Dermis blood vessel endothelial cell (primary cell): ENCODE data around the gene TMEM259. TPM values are rescaled to one million over a fixed set of nuclear protein-coding genes. Genes with fewer than 3 reads are reported as not detected.

Source experiments
- DNase-seq: peaks from one replicate; pipeline ENCODE4 v3.0.0; 2010
- total RNA-seq: library from RNA; depleted of rRNA; stranded (reverse); fragments of >200 nt; gene quantifications from 2 replicates; pipeline ENCODE4 v1.2.3, GENCODE V29; 2014

The TMEM259 gene
- total RNA-seq, 1 donor from 2014 or later, result 67.2 TPM

DNA sequence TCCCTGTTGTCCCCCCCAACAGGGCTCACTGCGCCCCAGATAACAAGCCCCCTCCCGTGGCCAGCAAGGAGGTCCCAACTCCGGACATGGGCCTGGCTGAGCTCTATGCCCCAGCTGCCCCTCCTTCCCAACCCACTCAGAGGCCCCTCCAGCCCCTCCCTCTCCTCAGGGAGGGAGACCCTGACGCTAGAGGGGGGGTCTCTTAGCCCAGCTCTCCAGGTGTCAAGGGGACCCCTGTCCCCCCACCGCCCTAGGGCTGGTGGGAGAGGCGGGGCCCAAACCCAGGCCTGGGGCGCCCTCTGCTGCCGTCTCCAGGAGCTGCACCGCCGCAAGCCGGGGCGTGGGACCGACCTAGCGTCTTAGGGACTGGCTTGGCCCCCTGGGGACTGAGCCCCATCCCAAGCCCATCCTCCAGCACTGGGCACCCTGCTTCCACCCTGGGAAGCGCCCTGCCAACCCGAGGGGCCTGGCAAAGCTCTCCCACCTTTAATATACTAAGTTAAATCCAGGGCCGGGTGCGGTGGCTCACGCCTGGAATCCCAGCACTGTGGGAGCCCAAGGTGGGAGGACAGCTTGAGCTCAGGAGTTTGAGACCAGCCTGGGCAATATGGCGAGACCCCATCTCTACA, 19.3 kb downstream of the TMEM259 start:
- peak; percentile 63 for DNase-seq

DNA sequence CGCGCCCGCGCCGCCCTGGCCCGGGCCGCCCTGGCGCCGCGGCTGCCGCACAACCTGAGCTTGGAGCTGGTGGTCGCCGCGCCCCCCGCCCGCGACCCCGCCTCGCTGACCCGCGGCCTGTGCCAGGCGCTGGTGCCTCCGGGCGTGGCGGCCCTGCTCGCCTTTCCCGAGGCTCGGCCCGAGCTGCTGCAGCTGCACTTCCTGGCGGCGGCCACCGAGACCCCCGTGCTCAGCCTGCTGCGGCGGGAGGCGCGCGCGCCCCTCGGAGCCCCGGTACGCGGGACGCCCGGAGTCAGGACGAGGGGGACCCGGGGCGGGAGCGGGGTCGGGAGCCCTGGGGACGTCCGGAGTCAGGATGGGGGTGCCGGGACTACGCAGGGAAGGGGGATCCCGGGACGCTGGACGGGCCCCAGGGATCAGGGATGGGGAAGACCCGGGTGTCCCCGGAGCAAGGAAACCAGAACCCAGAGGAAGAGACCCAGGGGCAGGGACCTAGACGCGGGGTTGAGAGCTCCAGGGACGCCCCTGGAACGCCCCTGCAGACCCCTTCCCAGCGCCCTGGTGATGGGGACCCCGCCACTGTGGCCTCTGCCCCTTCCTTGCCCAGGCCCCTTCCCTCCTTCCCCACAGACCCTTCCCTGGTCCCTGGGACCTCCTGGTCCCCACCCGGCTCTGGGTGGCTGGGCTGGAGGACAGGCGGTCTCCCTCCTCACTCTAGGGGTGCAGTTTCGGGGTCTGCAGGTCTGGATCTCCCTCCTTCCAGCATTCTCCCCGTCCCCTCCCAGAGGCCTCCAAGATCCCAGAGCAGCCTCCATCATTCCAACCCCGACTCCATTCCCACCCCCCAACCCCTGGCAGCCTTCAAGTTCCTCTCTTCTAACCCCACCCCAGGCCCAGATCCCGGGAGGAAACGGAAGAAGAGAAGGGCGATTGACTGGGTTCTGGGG, 20.1 kb downstream of the TMEM259 start:
- no peak for DNase-seq

DNA sequence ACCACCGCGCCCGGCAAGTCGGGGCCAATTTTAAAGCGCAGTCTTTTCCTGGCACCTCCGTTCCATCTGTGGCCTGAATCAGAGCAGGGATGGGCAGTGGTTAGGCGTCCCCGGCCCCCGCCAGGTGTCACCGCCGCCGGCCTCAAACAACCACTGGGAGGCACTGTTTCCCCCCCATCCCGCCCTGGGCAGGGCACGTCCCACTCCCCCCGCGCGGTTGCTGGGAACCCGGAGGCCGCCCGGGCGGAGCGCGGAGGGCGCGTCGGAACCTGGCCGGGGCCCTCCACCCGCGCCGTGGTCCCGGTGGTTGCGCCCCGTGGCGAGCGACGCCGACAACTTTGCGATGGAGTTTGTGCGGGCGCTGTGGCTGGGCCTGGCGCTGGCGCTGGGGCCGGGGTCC, 20.8 kb downstream of the TMEM259 start, which contains the start of gene GRIN3B:
GRIN3B (plus strand) TSS at position 325 of the 400 bp plus-strand sequence; CDS start at position 344, 19 bp downstream.
- peak; percentile 61 for DNase-seq

DNA sequence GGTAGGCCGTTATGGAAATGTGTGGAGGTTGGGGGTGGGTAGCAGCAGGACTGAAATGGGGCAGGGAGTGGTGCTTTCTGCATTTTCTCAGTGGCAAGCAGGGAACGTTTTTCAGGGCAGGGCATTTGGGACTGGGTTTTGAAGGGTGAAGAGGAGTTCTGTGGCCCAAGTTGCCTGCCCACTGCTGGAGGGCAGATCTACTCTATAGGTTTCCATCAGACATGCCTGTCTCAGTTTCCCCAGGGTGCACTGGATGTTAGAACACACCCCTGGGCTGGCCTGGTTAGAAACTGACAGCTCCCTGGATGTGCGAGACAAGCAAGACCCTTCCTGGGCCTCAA, 21.6 kb downstream of the TMEM259 start:
- DNase-seq, result no peak

DNA sequence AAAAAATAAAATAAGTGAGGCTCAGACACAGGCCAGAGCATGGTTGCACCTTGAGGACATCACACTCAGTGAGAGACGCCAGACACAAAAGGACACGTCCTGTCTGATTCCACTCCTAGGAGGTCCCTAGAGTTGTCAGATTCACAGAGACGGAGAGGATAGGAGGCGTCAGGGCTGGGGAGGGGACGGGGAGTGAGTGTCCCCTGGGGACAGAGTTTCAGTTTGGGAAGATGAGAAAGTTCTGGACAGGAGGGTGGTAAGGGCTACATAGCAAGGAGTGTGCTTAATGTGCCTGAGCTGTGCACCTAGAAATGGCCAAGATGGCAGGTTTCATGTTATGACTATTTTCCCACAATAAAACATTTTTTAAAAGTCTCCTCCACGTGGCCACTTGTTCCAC, 22.9 kb downstream of the TMEM259 start:
- DNase-seq, result no peak

DNA sequence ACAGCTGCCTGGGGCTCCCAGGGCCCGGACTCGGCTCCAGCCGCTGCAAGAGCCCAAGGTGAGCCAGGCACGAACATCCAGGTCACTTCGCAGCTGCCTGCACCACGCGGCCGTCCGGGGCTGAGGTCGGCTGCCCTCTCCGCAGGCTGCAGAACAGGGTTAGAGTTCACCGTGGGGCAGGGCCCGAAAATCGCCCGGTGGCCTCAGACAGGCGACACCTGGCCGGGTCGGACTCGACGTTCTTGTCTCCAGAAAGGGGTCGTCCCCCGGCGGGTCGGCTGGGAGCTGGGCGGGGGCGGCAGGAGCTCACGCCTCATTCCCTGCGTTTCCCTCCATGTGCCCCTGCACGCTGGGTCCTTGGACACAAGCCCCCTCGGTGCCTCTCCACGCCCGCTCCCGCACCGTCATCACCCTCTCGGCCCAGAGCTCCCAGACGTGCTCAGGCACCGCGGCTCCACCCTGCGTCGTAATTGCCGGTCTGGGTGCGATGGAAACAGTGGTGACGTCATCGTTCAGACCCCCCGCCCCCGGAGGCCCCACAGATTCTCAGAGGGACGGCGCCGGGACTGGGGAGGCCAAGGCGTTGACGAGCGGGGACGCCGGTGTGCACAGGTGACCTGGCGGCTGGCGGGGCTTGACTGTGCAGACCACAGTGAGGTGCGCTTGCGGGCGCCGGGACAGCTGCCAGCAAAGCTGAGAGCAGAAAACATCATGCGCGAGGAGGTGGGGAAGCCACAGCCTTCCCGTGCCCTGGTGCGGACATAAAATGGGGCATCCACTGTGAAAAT, 24.7 kb downstream of the TMEM259 start:
- peak; percentile 53 for DNase-seq

DNA sequence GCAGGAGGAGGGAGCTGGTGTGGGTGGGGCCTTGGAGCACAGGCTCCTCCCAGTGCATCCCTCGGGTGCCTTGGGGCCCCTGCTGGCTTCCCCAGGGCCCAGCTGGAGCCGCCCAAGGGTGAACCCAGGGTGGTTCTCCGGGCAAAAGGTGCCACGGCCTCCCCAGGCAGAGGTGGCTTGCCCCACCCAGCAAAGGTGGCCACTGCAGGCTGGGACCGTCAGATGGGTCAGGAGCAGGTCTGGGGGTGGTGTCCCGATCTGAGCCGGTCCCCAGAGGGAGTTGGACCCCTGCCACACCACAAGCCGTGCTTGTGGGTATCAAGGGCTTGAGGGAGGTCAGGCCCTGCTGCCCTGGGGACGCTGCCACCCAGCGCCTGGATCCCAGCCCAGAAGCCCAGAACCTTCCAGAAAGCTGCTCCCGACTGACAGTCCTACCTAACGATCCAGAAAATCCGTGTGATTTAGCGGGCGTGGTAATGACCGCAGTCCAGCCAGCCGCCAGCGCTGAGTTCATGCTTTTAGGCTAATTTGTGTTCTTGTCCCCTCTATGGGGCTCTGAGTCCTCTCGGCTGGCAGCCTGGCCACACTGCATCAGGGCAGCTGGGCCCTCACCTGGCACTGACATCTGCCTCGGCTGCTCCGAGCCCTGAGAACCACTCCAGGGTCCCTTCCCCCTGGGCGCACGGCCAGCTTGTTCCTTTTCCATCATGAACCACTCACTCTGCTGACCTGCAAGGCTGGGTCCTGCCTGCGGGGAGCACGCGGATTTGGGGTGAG, 25.7 kb downstream of the TMEM259 start:
- DNase-seq, result no peak

DNA sequence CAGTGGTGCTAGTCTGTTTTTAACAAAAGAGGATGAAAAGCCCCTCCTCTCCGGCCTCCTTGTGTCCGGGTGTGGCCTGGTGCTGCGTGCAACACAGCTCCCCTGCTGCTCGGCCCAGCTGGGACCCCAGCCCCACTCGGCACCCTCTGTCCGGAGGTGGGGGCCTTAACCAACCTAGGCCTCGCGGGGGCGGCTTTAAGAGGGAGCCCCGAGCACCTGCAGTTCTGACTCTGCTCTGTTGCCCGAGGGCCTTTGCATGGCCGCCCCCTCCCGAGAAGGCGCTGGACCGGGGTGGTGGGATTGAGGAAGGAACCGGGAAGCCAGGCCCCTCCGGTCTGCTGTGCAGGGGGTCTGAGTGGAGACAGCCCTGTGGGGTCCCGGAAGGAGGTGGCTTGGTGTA, 26.4 kb downstream of the TMEM259 start:
- DNase-seq, result no peak

DNA sequence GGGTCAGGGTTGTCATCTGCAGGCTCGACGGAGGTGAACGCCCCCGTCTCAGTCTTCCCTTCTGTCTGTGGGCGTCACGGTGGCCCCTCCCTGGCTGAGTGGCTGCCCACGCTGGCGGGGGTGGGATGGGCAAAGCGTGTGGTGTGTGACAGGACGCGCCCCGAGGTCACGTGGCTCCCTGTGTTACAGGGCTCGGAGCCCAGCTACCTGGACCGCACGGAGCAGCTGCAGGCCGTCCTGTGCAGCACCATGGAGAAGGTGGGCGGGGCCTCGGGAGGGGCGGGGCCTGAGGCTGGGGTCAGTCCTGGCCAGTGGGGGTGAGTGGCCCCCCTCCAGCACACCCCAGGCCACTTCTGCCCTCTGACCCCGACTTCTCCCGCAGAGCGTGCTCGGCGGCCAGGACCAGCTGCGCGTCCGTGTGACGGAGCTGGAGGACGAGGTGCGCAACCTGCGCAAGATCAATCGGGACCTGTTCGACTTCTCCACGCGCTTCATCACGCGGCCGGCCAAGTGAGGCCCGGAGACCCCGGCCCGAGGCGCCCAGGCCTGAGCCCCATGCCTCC, 27.0 kb downstream of the TMEM259 start:
- DNase-seq, result no peak

DNA sequence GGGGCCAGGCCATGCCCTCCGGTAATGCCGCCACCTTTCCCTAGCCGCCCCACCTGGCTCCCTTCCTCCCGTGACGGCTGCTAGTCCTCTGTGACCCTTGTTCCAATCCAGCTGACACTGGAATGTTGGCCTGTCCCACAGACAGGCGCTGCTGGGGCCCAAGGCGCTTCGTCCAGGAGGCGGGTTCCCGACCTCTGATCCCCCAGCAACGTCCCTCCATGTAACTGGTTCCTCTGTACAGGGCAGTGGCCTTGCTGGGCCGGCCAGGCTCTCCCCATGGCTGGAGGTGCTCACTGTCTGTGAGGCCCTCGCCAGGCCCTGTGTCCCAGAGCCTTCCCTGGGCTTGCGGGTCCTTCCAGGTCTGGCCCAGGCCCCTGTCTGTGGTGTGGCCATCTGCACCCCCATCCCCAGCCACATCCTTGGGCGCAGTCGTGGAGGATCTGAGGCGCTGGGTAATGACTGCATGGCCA, 27.5 kb downstream of the TMEM259 start:
- no peak for DNase-seq

DNA sequence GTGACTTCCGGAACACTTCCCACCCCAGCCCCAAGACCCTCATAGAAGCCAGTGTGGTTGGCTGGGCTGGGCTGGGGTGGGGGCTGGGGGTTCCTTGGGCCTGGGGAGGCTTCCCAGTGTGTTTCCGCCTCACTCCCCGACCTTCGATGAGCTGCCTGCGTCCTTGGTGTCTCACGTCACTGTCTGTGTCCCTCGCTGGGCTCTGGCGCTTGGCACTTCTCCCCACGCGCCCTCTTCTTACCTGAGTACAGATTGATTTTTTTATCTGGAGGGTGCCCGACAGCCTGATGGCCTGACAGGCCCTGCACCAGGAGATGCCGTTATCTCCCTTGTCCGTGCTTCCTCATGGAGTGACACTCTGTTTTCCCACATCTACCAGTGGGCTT, 28.3 kb downstream of the TMEM259 start:
- no peak for DNase-seq

DNA sequence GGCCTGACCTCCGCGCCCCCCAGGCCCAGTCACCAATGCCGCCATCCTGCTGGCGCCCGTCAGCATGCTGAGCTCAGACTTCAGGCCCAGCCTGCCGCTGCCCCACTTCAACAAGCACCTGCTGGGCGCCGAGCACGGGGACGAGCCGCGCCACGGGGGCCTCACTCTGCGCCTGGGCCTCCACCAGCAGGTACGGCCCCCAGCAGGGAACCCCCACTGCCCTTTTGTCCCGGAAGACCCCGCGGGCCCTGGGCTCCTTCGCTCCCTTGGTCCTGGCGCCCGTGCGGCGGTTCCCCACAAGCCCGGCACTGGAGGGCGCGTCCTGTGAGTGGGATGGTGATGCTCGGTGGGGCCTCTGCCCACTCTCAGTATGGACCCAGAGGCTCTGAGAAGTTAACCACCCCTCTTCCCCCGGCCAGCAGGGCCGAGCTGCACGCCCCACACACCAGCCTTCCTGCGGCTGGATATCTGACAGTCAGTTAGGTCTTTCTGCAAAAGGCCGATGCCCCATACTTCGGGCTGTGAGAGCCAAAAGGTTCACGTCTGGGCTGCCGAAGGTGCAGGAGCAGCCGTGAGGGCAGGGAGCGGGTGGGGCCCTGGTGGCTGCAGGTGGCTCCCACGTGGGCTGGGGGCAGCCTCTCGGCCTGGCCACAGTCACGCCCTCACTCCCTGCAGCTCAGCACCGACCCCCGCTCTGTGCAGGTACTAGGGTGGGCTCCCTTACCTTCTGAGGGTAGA, 28.8 kb downstream of the TMEM259 start:
- DNase-seq, result no peak

DNA sequence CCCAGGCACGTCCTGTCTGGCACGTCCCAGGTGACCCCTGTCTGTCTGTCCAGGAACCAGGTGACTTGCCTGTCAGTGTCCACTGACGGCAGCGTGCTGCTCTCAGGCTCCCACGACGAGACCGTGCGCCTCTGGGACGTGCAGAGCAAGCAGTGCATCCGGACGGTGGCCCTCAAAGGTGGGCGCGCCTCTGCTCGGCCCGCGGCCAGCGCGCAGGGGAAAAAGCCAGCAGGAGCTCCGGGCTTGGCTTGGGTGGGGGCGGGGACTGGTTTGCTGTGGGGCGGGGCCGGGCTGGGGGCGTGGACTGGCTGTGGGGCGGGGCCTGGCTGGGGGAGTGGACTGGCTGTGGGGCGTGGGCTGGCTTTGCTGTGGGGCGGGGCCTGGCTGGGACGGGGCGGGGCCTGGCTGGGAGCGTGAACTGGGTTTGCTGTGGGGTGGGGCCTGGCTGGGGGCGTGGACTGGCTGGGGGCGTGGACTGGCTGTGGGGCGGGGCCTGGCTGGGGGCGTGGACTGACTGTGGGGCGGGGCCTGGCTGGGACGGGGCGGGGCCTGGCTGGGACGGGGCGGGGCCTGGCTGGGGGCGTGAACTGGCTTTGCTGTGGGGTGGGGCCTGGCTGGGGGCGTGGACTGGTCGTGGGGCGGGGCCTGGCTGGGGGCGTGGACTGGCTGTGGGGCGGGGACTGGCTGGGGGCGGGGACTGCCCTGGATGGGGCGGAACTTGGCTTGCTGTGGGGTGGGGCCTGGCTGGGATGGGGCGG, 29.6 kb downstream of the TMEM259 start:
- peak; percentile 72 for DNase-seq

DNA sequence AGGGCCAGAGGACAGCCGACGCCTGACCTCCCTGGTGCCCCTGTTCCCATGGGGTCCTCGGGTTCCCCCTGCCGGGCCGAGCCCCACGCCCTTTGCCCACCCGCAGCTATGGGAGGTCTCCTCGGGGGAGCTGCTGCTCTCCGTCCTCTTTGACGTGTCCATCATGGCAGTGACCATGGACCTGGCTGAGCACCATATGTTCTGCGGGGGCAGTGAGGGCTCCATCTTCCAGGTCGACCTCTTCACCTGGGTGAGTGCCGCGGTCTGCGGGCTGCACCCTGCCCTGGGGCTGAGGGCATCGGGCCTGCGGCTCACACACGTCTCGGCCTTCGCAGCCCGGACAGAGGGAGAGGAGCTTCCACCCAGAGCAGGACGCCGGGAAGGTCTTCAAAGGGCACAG, 30.2 kb downstream of the TMEM259 start:
- no peak for DNase-seq

DNA sequence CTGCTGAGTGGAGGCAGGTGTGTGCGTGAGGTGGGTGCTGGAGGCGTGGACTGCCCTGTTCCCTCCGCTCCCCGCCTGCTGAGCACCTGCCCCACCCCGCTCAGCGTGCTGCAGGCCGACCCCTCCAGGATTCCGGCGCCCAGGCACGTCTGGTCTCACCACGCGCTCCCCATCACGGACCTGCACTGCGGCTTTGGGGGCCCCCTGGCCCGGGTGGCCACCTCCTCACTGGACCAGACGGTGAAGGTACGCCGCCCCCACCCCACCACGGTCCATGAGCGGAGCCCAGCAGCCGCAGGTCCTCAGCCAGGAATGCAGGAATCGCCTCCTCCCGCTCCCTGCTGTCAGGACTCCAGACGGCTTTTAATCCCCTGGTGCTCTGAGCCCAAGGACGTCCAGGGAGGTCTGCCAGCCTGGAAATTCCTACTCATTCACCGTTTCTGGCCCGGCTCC, 30.8 kb downstream of the TMEM259 start:
- DNase-seq, result no peak

DNA sequence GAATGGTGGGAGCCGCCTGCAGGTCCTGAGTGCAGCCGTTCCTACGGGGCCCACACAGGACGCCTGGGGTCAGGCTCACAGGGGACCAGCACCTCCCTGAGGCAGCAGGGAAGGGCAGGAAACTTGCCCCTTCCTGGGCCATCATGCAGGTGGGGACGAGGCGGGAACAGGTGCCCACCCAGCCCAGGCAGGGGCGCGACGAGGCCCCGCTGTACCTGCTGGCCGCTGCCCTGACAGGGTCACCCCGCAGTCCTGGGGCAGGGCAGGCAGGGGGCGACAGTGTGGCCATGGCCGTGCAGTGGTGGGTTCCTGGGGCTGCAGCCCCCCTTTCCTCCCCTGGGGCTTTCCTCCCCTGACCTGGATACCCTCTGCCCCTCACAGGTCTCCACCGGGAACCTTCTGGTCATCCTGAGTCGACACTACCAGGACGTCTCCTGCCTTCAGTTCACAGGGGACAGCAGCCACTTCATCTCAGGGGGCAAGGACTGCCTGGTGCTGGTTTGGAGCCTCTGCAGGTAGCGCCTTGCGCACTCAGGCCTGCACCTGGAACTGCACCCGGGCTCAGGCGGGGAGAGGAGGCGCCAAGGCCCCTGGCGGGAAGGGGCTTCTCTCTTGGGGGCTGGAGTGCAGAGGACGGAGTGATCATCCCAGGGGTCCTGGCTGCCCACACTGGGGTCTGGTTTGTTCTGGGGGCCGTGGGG, 31.4 kb downstream of the TMEM259 start:
- no peak for DNase-seq

DNA sequence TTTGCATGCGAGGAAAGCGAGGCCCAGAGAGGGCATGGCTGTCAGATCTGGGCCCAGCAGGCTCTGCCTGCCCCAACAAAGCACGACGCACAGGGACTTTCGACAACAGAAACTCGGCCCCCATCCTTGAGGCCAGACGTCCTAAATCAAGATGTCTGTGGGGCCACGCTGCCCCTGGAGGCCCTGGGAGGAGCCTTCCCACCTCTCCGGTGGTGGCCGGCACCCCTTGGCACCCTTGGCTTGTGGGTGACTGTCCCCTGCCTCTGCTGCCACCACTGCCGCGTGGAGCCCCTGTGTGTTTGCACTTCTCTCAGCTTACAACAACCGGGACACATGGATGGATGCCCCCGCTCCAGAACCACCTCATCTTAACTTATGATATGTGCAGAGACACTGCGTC, 32.4 kb downstream of the TMEM259 start:
- no peak for DNase-seq

DNA sequence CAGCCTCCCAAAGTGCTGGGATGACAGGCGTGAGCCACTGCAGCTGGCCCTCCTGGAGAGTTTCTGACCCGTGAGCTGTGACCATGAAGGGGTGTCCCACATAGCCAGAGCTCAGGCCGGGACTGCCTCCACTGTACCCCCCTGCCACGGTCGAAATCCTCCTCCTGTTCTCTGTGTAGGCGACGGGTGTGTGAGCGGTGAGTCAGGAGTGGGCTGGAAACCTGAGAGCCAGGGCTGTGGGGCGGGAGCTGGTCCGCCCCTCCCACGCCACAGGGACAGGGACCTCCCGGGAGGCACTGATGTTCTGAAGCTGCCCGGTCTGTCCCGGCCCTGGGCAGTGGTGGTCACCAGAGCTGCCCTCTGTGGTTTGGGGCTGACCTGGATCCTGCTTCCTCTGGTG, 32.8 kb downstream of the TMEM259 start:
- no peak for DNase-seq

DNA sequence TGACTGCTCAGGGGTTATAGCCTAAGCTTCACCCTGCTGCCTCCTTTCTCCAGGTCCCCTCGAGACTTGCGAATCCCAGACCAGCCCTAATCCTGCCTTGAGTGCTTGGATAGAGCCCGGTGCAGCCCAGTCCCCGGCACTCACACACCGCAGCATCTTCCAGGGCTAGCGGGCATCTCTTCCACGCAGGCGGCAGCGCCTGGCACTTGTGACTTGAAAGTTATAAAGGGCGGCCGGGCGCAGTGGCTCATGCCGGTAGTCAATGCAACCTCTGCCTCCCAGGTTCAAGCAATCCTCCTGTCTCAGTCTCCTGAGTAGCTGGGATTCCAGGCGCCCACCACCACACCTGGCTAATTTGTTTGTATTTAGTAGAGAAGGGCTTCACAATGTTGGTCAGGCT, 34.8 kb downstream of the TMEM259 start:
- DNase-seq, result no peak
